ENCODE results near the gene DPF3. TPM values are rescaled to one million over a fixed set of nuclear protein-coding genes. Genes with fewer than 3 reads are reported as not detected.

Gene DPF3
- total and polyA plus RNA-seq, 12 donors: 0.91 to 6.0 (median 2.9) TPM

DNA sequence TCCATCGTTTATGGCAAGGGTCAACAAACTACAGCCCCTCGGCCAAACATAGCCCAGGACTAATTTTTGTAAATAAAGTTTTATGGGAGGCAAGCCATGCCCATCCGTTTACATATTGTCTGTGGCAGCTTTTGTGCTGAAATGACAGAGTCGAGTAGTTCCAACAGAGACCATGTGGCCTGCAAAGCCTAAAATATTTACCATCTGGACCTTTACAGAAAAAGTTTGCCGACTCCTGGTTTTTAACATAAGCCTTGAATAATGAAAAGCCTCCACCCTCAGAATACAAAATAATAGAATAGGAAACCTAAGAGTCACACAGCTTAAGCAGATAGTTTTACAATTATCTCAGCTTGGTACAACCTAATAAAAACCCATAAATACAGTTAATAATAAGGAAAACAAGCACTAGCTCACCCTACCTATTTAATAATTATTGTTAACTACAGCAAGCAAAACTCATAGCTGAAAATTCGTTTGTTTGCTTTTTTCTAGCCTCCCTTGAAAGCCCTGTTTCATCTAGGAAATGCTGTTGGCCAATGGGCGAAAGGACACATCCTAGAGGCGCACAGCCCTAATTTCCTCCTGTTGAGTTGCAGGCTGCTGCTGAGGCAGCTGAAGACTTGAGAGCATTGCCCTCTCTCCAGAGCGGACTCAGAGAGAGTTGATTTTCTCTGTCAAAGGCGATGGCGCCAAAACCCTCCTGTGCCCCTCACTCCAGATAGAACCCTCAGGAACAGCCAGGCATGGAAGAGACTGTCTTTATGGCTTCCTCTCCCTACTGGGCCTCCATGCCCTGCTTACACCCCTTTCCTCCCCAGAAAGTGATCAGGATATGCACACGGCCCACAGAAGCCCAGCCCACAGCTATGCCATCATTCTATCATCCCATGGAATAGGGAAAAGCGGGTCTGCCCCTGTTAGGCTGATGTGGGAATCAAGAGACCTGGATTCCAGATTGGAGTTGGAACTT lies 107.2 kb downstream of the DPF3 start:
- intact Hi-C loops (cut with DNase I): no loop called here
- Histone ChIP-seq H3K27me3 (no peaks in the 10 kb centered on the region), H3K9me3 (replicated peaks in 1 of 3) (no peaks in the 10 kb centered on the region), H3K4me1 (replicated peaks in 1 of 2) (peaks cover 9 to 13% of the 10 kb centered on the region in 2 donors), H3K4me3 (no peak overlapping the region), H3K36me3 (replicated peaks in 1 of 2) (no peaks in the 10 kb centered on the region), H3K27ac (no peak overlapping the region)
- DNase-seq: no peak
- WGBS, 4 donors: 85 to 89% (median 87%) methylated on average over 13 of the region's 13 CpGs
- TF ChIP-seq, protein P1, sequence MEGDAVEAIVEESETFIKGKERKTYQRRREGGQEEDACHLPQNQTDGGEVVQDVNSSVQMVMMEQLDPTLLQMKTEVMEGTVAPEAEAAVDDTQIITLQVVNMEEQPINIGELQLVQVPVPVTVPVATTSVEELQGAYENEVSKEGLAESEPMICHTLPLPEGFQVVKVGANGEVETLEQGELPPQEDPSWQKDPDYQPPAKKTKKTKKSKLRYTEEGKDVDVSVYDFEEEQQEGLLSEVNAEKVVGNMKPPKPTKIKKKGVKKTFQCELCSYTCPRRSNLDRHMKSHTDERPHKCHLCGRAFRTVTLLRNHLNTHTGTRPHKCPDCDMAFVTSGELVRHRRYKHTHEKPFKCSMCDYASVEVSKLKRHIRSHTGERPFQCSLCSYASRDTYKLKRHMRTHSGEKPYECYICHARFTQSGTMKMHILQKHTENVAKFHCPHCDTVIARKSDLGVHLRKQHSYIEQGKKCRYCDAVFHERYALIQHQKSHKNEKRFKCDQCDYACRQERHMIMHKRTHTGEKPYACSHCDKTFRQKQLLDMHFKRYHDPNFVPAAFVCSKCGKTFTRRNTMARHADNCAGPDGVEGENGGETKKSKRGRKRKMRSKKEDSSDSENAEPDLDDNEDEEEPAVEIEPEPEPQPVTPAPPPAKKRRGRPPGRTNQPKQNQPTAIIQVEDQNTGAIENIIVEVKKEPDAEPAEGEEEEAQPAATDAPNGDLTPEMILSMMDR (IDR thresholded peaks at IDR 0.05): no peak
- no peak for TF ChIP-seq POLR2A (IDR thresholded peaks at IDR 0.05)

DNA sequence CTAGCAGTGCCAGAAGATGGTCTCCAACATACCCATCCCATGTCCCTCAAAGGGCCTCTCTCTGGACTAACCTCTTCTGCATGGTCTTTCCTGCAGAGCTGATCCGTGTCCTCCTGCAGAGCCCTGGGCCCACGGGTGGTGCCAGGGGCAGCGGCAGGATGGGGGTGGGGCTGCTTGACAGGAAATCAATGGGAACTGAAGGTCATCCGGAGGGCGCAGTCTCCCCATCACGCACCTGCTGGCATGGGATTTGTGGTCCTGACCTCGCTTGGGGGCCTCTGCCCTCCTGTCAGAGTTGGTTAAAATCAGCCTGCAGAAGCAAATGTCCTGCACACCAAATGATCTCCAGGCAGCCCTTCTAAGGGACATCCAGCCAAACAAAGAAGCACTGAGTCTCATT lies 110.2 kb downstream of the DPF3 start:
- 87 to 89% (median 88%) methylated on average over 3 to 7 of the region's 7 CpGs; no CpG with 5 or more reads in 1 of the 4 donors for WGBS, 4 donors
- peaks cover 0 to 9% of the 10 kb centered on the region in 2 donors for H3K4me1 ChIP-seq (replicated peaks in 1 of 2)
- intact Hi-C loops (cut with DNase I): no loop called here
- TF ChIP-seq, protein P1 (IDR thresholded peaks at IDR 0.05): no peak
- TF ChIP-seq POLR2A (IDR thresholded peaks at IDR 0.05): no peak
- DNase-seq: peak in 1 of 7 donors; percentile 9
- no peak overlapping the region for H3K27ac ChIP-seq
- no peaks in the 10 kb centered on the region for H3K36me3 ChIP-seq (replicated peaks in 1 of 2)
- no peaks in the 10 kb centered on the region for H3K27me3 ChIP-seq
- no peaks in the 10 kb centered on the region for H3K9me3 ChIP-seq (replicated peaks in 1 of 3)
- H3K4me3 ChIP-seq: no peak overlapping the region

DNA sequence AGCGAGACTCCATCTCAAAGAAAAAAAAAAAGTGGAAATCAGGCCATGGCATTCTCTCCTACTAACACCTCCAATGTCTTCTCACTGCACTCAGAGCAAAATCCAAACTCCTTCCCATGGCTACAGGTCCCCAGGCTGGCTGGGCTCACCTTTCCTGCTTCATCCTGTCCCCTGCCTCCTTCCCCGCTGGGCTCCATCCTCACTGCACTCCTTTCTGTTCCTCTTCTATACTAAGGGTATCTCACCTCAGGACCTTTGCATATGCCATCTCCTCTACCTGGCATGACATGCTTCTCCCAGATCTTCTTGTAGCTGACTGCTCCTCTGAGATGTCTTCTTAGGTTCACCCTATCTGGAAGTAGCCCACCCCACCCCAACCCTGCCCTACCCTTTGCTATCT lies 111.1 kb downstream of the DPF3 start:
- Histone ChIP-seq H3K4me3 (no peak overlapping the region), H3K27me3 (no peaks in the 10 kb centered on the region), H3K36me3 (replicated peaks in 1 of 2) (no peaks in the 10 kb centered on the region), H3K27ac (no peak overlapping the region), H3K4me1 (replicated peaks in 1 of 2) (peaks cover 0 to 9% of the 10 kb centered on the region in 2 donors), H3K9me3 (replicated peaks in 1 of 3) (no peaks in the 10 kb centered on the region)
- TF ChIP-seq, protein P1 (IDR thresholded peaks at IDR 0.05): no peak
- no peak for TF ChIP-seq POLR2A (IDR thresholded peaks at IDR 0.05)
- intact Hi-C loops (cut with DNase I): no loop called here
- 90 to 96% (median 94%) methylated on average over 2 of the region's 2 CpGs for WGBS, 4 donors
- no peak for DNase-seq

DNA sequence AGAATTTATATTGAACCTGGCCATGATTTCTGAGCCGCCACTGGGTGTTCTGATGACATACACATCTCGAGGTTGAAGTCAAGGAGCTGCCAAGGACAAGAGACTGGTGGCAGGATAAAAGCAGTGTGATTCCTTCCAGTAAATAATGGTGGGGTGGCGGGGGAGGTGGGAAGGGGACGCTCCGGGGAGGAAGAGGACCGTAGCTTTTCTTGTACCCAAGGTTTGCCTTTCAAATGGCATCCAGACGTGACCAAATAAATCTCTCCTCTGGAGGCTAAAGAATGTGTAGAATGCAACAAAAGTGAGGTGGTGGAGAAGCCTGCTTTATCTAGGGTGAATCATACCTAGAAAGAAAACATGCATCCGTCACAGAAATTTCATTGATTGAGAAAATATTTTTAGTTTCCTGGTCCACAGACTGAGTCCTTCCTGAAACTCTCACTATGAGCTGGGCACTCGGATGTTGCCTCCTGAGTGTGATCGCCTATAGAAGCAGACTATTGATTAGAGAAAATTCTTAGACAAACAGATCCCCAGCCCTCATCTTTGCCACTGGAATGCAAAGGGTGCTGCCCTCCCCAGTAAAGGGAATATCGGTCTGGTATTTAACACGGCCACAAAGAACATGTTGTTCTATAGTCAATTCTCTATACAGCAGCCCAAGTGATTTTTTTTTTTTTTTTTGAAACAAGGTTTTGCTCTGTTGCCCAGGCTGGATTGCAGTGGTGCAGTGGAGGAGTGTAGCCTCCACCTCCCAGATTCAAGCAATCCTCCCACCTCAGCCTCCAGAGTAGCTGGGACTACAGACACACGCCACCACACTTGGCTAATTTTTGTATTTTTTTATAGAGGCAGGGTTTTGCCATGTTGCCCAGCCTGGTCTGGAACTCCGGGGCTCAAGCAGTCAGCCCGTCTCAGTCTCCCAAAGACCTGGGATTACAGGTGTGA lies 112.1 kb downstream of the DPF3 start:
- Histone ChIP-seq H3K9me3 (replicated peaks in 1 of 3) (no peaks in the 10 kb centered on the region), H3K27me3 (no peaks in the 10 kb centered on the region), H3K36me3 (replicated peaks in 1 of 2) (no peaks in the 10 kb centered on the region), H3K27ac (peak overlapping the region in 4 of 5 donors; percentile 25 to 38 (median 36)), H3K4me3 (no peak overlapping the region), H3K4me1 (replicated peaks in 1 of 2) (peaks cover 3 to 9% of the 10 kb centered on the region in 2 donors)
- TF ChIP-seq, protein P1 (IDR thresholded peaks at IDR 0.05): no peak
- no peak for TF ChIP-seq POLR2A (IDR thresholded peaks at IDR 0.05)
- intact Hi-C loops (cut with DNase I): no loop called here
- peak in 3 of 7 donors; percentile 47 to 58 (median 49) for DNase-seq
- 52 to 58% (median 57%) methylated on average over 15 of the region's 15 CpGs for WGBS, 4 donors

Data from adrenal gland (tissue), 12 donors.